GM23248 (cell line): Measurements from ENCODE around the gene CD93. TPM values are rescaled to one million over a fixed set of nuclear protein-coding genes. Genes with fewer than 3 reads are reported as not detected.

Experiments
- DNase-seq: peaks from one replicate; pipeline ENCODE4 v3.0.0-alpha.2; 2015
- H2AFZ ChIP-seq: fragments of 200-600 bp; sonication (generic); 2 replicates; pipeline ENCODE4 v1.6.1; 2016; ENCODE audit warnings: antibody characterized with exemption
- H3F3A ChIP-seq: fragments of 200-600 bp; sonication (generic); 2 replicates; pipeline ENCODE4 v1.6.1; 2016; ENCODE audit warnings: mild to moderate bottlenecking, antibody characterized with exemption, mixed run types; ENCODE audit not compliant: insufficient read depth
- H3K27ac ChIP-seq: fragments of 200-600 bp; sonication (generic); 2 replicates; pipeline ENCODE4 v1.5.1; 2016; ENCODE audit warnings: mild to moderate bottlenecking
- H3K27me3 ChIP-seq: fragments of 200-600 bp; sonication (generic); replicated peaks from 2 replicates; pipeline ENCODE4 v1.6.1; 2016; ENCODE audit warnings: mild to moderate bottlenecking; ENCODE audit not compliant: insufficient read depth
- H3K36me3 ChIP-seq: fragments of 200-600 bp; sonication (generic); 2 replicates; pipeline ENCODE4 v1.6.1; 2016; ENCODE audit warnings: low read depth, mild to moderate bottlenecking
- H3K4me1 ChIP-seq: fragments of 200-600 bp; sonication (generic); 2 replicates; pipeline ENCODE4 v1.6.1; 2016; ENCODE audit warnings: mild to moderate bottlenecking; ENCODE audit not compliant: insufficient read depth
- H3K4me2 ChIP-seq: fragments of 200-600 bp; sonication (generic); one replicate; pipeline ENCODE4 v1.6.1; 2016; ENCODE audit warnings: mild to moderate bottlenecking; ENCODE audit not compliant: unreplicated experiment
- H3K4me3 ChIP-seq: fragments of 200-600 bp; sonication (generic); 2 replicates; pipeline ENCODE4 v1.5.1; 2016; ENCODE audit warnings: mild to moderate bottlenecking
- H3K79me2 ChIP-seq: fragments of 200-600 bp; sonication (generic); 2 replicates; pipeline ENCODE4 v1.6.1; 2016; ENCODE audit warnings: mild to moderate bottlenecking; ENCODE audit not compliant: insufficient read depth
- H3K9ac ChIP-seq: fragments of 200-600 bp; sonication (generic); 2 replicates; pipeline ENCODE4 v1.6.1; 2016; ENCODE audit warnings: mild to moderate bottlenecking
- H3K9me2 ChIP-seq: fragments of 200-600 bp; sonication (generic); 2 replicates; pipeline ENCODE4 v1.6.1; 2016; ENCODE audit warnings: mixed run types, mild to moderate bottlenecking, moderate library complexity; ENCODE audit not compliant: insufficient read depth
- H3K9me3 ChIP-seq: fragments of 200-600 bp; sonication (generic); one replicate; pipeline ENCODE4 v1.6.1; 2017; ENCODE audit warnings: low read depth
- H4K20me1 ChIP-seq: fragments of 200-600 bp; sonication (generic); 2 replicates; pipeline ENCODE4 v1.6.0; 2016; ENCODE audit not compliant: insufficient read depth
- EZH2 ChIP-seq: fragments of 200-600 bp; sonication (generic); IDR thresholded peaks from 2 replicates; pipeline ENCODE4 v1.6.1; 2018; ENCODE audit warnings: antibody characterized with exemption, mild to moderate bottlenecking; ENCODE audit not compliant: insufficient read depth, poor library complexity, severe bottlenecking
- EZH2phosphoT487 ChIP-seq: fragments of 200-600 bp; sonication (generic); IDR thresholded peaks from 2 replicates; pipeline ENCODE4 v1.6.1; 2018; ENCODE audit warnings: antibody characterized with exemption, moderate library complexity, mild to moderate bottlenecking, low read depth; ENCODE audit not compliant: insufficient read depth
- WGBS, 2 experiments: methylation state at CpG; one replicate each; pipeline ENCODE4 v1.1.6; 2015 to 2017; ENCODE audit warnings: low lambda C conversion rate in 2 of 2, low coverage in 1 of 2; ENCODE audit errors: missing lambda C conversion rate in 2 of 2; 5-methylcytosine and 5-hydroxymethylcytosine counted together
- in situ Hi-C: fragments of 300-500 bp; cut with MboI; formaldehyde crosslinking; loops from 2 replicates; pipeline ENCODE4 v1.15.0; 2020
- polyA plus RNA-seq: library from polyadenylated mRNA; unstranded; fragments of >200 nt; fragmentation: Nextera tagmentation; extraction: Ambion mirVana; gene quantifications from 2 replicates; pipeline ENCODE4 v1.2.1, GENCODE V29; 2016
- total RNA-seq: library from RNA; depleted of rRNA; stranded (reverse); fragments of >200 nt; shearing (Covaris generic); gene quantifications from 2 replicates; pipeline ENCODE4 v1.2.3, GENCODE V29; 2014

CD93 gene
- total and polyA plus RNA-seq, 2 experiments from 2014 or later, result 0.03 TPM; not detected in 1

DNA sequence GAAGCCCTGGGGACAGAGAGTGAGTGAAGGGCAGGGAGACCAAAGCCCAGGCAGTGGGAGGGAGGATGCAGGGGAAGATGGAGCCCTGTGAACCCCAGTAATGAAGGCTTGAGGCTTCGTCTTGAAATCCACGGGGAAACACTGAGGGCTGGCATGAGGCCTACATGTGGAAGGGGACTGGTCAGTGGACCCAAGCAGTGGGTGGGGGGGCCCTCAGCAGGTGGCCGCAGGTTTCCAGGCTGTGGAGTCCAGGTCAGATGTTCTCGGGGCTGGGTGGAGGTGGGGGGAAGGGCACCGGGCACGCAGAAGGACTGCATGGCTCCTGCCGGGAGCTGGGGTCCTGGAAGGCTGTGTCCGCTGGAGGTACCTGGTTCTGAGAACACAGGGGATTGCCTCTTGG, 2.7 kb upstream of the CD93 start:
- DNase-seq, result no peak
- H2AFZ ChIP-seq, result no peak overlapping the region
- no peaks in the 10 kb centered on the region for H4K20me1 ChIP-seq
- TF ChIP-seq EZH2, result no peak
- TF ChIP-seq EZH2phosphoT487, result no peak
- H3K4me1 ChIP-seq, result no peaks in the 10 kb centered on the region
- WGBS, 2 experiments, result 81 to 85% methylated on average over 5 to 6 of the region's 8 CpGs
- no peaks in the 10 kb centered on the region for H3F3A ChIP-seq
- no peaks in the 10 kb centered on the region for H3K9me3 ChIP-seq
- no peaks in the 10 kb centered on the region for H3K79me2 ChIP-seq
- H3K9me2 ChIP-seq, result no peaks in the 10 kb centered on the region
- no peak overlapping the region for H3K27ac ChIP-seq
- in situ Hi-C loops, result no loop called here
- H3K4me3 ChIP-seq, result no peak overlapping the region
- H3K9ac ChIP-seq, result no peak overlapping the region
- no peaks in the 10 kb centered on the region for H3K36me3 ChIP-seq
- H3K27me3 ChIP-seq, result peaks cover 11% of the 10 kb centered on the region
- H3K4me2 ChIP-seq, result no peak overlapping the region

DNA sequence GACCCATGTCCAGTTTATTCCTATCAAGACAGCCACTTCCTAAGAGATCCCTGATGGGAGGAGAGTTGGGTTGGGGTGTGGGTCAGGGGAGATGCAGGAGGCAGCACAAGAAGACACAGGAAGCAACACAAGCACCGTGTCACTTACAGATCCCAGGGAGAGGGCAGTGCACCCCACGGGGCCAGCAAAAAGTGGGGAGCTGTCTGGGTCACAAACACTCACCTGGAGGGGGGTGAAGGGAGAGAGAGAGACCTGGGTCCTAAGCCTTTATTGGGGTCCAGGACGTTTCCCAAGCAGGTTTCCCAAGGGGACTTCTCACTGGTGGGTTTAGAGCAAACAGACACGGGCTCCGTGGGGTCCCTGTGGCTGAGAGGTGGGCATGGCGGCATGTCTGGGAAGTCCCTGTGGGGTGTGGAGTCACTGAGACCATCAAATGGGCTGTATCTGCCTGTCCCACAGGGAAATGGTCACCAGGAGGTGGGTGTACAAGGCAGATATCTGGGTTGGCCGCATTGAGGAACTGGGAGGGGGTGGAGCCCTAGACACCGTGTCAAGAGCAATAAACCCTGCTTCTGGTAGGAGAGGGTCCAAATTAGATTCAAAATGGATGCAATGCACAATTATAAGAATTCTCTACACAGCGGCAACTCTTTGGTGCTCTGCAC, 1.6 kb upstream of the CD93 start:
- Histone ChIP-seq H3K9me2 (no peaks in the 10 kb centered on the region), H3K4me1 (no peaks in the 10 kb centered on the region), H4K20me1 (no peaks in the 10 kb centered on the region), H3K9ac (no peak overlapping the region), H3K79me2 (no peaks in the 10 kb centered on the region), H3K4me2 (no peak overlapping the region), H3K4me3 (no peak overlapping the region), H3K27me3 (peaks cover 11% of the 10 kb centered on the region), H3K27ac (no peak overlapping the region), H3K9me3 (no peaks in the 10 kb centered on the region), H3F3A (no peaks in the 10 kb centered on the region), H2AFZ (no peak overlapping the region), H3K36me3 (no peaks in the 10 kb centered on the region)
- in situ Hi-C loops, result no loop called here
- DNase-seq, result no peak
- no peak for TF ChIP-seq EZH2phosphoT487
- no peak for TF ChIP-seq EZH2
- WGBS, 2 experiments, result 82 to 84% methylated on average over 9 of the region's 9 CpGs

DNA sequence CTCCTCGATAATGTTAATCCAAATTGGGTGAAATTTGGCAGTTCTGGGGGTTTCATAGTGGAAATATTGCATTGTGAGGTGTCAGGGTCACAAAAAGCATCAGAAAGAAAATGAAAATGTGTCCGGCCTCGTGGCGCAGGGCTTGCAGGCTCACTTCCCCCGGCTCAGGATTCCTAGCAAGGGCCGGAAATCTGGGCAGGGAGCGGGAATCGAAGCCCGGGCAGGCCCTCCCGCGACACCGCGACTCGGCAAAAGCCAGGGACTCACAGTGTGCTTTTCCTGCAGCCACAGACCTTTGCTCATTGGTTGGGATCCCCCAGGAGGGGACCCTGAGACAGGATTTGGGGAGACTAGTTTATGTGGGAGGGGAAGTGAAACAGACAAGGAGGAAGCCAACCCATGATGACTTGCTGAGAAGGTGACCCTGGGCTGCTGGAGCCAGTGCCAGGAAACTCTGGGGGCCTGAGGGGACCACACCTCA, 847 bp upstream of the CD93 start:
- no peak overlapping the region for H3K9ac ChIP-seq
- H4K20me1 ChIP-seq, result no peaks in the 10 kb centered on the region
- DNase-seq, result no peak
- 83 to 86% methylated on average over 14 of the region's 14 CpGs for WGBS, 2 experiments
- H3K4me2 ChIP-seq, result no peak overlapping the region
- H3K36me3 ChIP-seq, result no peaks in the 10 kb centered on the region
- peaks cover 5% of the 10 kb centered on the region; the same call in 1 of the 2 replicates for H3K27me3 ChIP-seq
- TF ChIP-seq EZH2 (no peak), EZH2phosphoT487 (no peak)
- no peaks in the 10 kb centered on the region for H3F3A ChIP-seq
- no peak overlapping the region for H2AFZ ChIP-seq
- no peaks in the 10 kb centered on the region for H3K4me1 ChIP-seq
- H3K9me3 ChIP-seq, result no peaks in the 10 kb centered on the region
- in situ Hi-C loops, result no loop called here
- no peak overlapping the region for H3K4me3 ChIP-seq
- no peaks in the 10 kb centered on the region for H3K79me2 ChIP-seq
- H3K27ac ChIP-seq, result no peak overlapping the region
- H3K9me2 ChIP-seq, result no peaks in the 10 kb centered on the region

DNA sequence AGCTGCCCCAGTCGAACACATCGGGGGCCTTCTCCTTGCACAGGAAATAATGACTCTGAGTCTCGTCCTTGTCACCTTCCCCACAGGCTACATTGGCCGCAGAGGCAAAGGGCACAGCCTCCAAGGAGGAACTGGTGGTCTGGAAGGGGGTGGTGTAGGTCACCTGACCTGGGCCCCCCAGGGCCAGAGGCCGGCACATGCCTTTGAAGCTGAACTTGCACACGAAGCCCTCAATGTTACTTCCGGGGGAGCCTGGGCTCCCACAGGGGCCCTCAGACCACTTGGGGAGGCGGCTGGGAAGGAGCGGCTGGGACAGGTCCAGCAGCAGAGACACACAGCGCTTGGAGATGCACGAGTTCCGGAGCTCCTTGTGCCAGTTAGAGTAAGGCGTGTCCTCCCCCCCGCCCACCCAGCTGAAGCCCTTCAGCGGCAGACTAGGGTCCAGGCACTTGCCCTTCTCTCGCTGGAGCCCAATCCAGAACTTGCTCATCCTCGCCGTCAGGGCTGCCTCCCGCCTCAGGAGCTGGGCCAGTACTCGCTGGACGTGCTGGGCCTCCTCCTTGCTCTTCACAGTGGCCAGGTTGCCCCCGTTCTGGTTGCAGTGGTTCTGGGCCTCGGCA, 578 bp downstream of the CD93 start:
- H4K20me1 ChIP-seq, result no peaks in the 10 kb centered on the region
- TF ChIP-seq EZH2 (no peak), EZH2phosphoT487 (no peak)
- H3K27me3 ChIP-seq, result peaks cover 5% of the 10 kb centered on the region
- H3K4me2 ChIP-seq, result no peak overlapping the region
- in situ Hi-C loops, result no loop called here
- no peaks in the 10 kb centered on the region for H3K4me1 ChIP-seq
- H3K9me3 ChIP-seq, result no peaks in the 10 kb centered on the region
- H3K27ac ChIP-seq, result no peak overlapping the region
- no peak overlapping the region for H3K4me3 ChIP-seq
- no peak overlapping the region for H3K9ac ChIP-seq
- no peaks in the 10 kb centered on the region for H3K9me2 ChIP-seq
- no peaks in the 10 kb centered on the region for H3F3A ChIP-seq
- no peak overlapping the region for H2AFZ ChIP-seq
- WGBS, 2 experiments, result 84 to 85% methylated on average over 18 to 23 of the region's 23 CpGs
- no peaks in the 10 kb centered on the region for H3K79me2 ChIP-seq
- no peaks in the 10 kb centered on the region for H3K36me3 ChIP-seq
- DNase-seq, result no peak
